HEK293 (cell line): ENCODE measurements around the gene ADAMTS17.

ENCODE experiments used
- CTCF ChIA-PET: fragments of 350-600 bp; formaldehyde crosslinking; extraction: SDS; loops from one replicate; lab custom pipeline; 2021; ENCODE audit warnings: antibody characterized with exemption; lab: Yijun Ruan, JAX
- POLR2A ChIA-PET: fragments of 300-600 bp; formaldehyde crosslinking; extraction: SDS; loops from one replicate; lab custom pipeline; 2020; ENCODE audit warnings: antibody characterized with exemption, inconsistent platforms; lab: Yijun Ruan, JAX
- H3K27ac ChIP-seq: fragments of 200-500 bp; sonication (Bioruptor generic); 2 replicates; pipeline ENCODE4 v1.5.1; 2014; ENCODE audit warnings: low read depth, low read length, control low read depth, inconsistent platforms; ENCODE audit errors: extremely low read depth
- H3K36me3 ChIP-seq, 2 experiments: fragments of 200-500 bp in 1 of 2; sonication (Bioruptor generic) in 1 of 2; 1 replicate in 1 of 2; 2 replicates in 1 of 2; pipeline ENCODE4 v1.5.1; 2014 to 2017; ENCODE audit warnings: inconsistent platforms in 2 of 2, low read length in 2 of 2; ENCODE audit not compliant: control insufficient read depth in 2 of 2, insufficient read depth in 1 of 2
- H3K4me1 ChIP-seq: fragments of 200-500 bp; sonication (Bioruptor generic); 2 replicates; pipeline ENCODE4 v1.5.1; 2014; ENCODE audit warnings: mild to moderate bottlenecking, low read length, inconsistent platforms; ENCODE audit not compliant: control insufficient read depth, insufficient read depth
- H3K4me3 ChIP-seq: 2 replicates; pipeline ENCODE4 v1.5.1; 2011; ENCODE audit warnings: low read depth, mild to moderate bottlenecking, control low read depth, low read length, moderate library complexity
- H3K9me3 ChIP-seq: fragments of 200-500 bp; sonication (Bioruptor generic); 2 replicates; pipeline ENCODE4 v1.5.1; 2014; ENCODE audit warnings: low read depth, low read length, inconsistent platforms; ENCODE audit not compliant: control insufficient read depth, insufficient read depth
- GLI2 ChIP-seq: fragments of 450-650 bp; formaldehyde crosslinking; IDR thresholded peaks from 2 replicates; pipeline ENCODE4; 2017; ENCODE audit warnings: missing biosample characterization, missing genetic modification characterization, low read depth, borderline replicate concordance
- GLIS1 ChIP-seq: fragments of 450-650 bp; formaldehyde crosslinking; IDR thresholded peaks from 2 replicates; pipeline ENCODE4 v1.5.1; 2016; ENCODE audit warnings: missing biosample characterization, missing genetic modification characterization
- HOXD13 ChIP-seq: sonication (generic); formaldehyde crosslinking; IDR thresholded peaks from 2 replicates; pipeline ENCODE4 v1.8.0; 2022; ENCODE audit warnings: missing genetic modification reagents, borderline replicate concordance
- KLF1 ChIP-seq: fragments of 450-650 bp; formaldehyde crosslinking; IDR thresholded peaks from 2 replicates; pipeline ENCODE4 v1.5.1; 2016; ENCODE audit warnings: missing biosample characterization, missing genetic modification characterization
- KLF9 ChIP-seq: fragments of 450-650 bp; formaldehyde crosslinking; IDR thresholded peaks from 2 replicates; pipeline ENCODE4 v1.5.1; 2016; ENCODE audit warnings: missing biosample characterization, missing genetic modification characterization, low read depth
- PATZ1 ChIP-seq: fragments of 450-650 bp; formaldehyde crosslinking; IDR thresholded peaks from 2 replicates; pipeline ENCODE4 v1.5.1; 2016; ENCODE audit warnings: missing biosample characterization, missing genetic modification characterization
- SETDB1 ChIP-seq: IDR thresholded peaks from one replicate; pipeline ENCODE4 v1.6.1; 2017; ENCODE audit warnings: mild to moderate bottlenecking, low read length, moderate library complexity, mixed read lengths; ENCODE audit not compliant: insufficient read length
- SP2 ChIP-seq: fragments of 450-650 bp; formaldehyde crosslinking; IDR thresholded peaks from 2 replicates; pipeline ENCODE4 v1.5.1; 2016; ENCODE audit warnings: missing biosample characterization, missing genetic modification characterization
- SP3 ChIP-seq: fragments of 450-650 bp; formaldehyde crosslinking; IDR thresholded peaks from 2 replicates; pipeline ENCODE4 v1.5.1; 2016; ENCODE audit warnings: missing biosample characterization, missing genetic modification characterization
- ZBTB17 ChIP-seq: fragments of 450-650 bp; formaldehyde crosslinking; IDR thresholded peaks from 2 replicates; pipeline ENCODE4 v1.5.1; 2016; ENCODE audit warnings: missing biosample characterization, missing genetic modification characterization
- ZNF133 ChIP-seq: fragments of 450-650 bp; formaldehyde crosslinking; IDR thresholded peaks from 2 replicates; pipeline ENCODE4 v1.5.1; 2016; ENCODE audit warnings: missing biosample characterization, missing genetic modification characterization
- ZNF16 ChIP-seq: fragments of 450-650 bp; formaldehyde crosslinking; IDR thresholded peaks from 2 replicates; pipeline ENCODE4 v1.5.1; 2016; ENCODE audit warnings: low read depth, missing biosample characterization, missing genetic modification characterization
- ZNF24 ChIP-seq: fragments of 450-650 bp; formaldehyde crosslinking; IDR thresholded peaks from 2 replicates; pipeline ENCODE4 v1.5.1; 2016; ENCODE audit warnings: missing biosample characterization, missing genetic modification characterization
- ZNF324 ChIP-seq: fragments of 450-650 bp; formaldehyde crosslinking; IDR thresholded peaks from 2 replicates; pipeline ENCODE4 v1.5.1; 2016; ENCODE audit warnings: missing biosample characterization, missing genetic modification characterization
- ZNF341 ChIP-seq: fragments of 450-650 bp; formaldehyde crosslinking; IDR thresholded peaks from 2 replicates; pipeline ENCODE4; 2016; ENCODE audit warnings: low read depth, missing biosample characterization, missing genetic modification characterization
- ZNF350 ChIP-seq: fragments of 450-650 bp; formaldehyde crosslinking; IDR thresholded peaks from 2 replicates; pipeline ENCODE4 v1.5.0; 2017; ENCODE audit warnings: missing biosample characterization, mild to moderate bottlenecking, missing genetic modification characterization
- ZNF366 ChIP-seq: fragments of 450-650 bp; formaldehyde crosslinking; conservative IDR thresholded peaks from 2 replicates; pipeline ENCODE4 v1.5.1; 2016; ENCODE audit warnings: missing biosample characterization, missing genetic modification characterization
- ZNF426 ChIP-seq: fragments of 450-650 bp; formaldehyde crosslinking; IDR thresholded peaks from 2 replicates; pipeline ENCODE4 v1.5.1; 2017; ENCODE audit warnings: missing biosample characterization, missing genetic modification characterization, mild to moderate bottlenecking, inconsistent platforms, moderate library complexity
- ZNF610 ChIP-seq: fragments of 450-650 bp; formaldehyde crosslinking; IDR thresholded peaks from 2 replicates; pipeline ENCODE4 v1.5.1; 2016; ENCODE audit warnings: missing biosample characterization, missing genetic modification characterization, borderline replicate concordance
- ZNF658 ChIP-seq: fragments of 450-650 bp; formaldehyde crosslinking; IDR thresholded peaks from 2 replicates; pipeline ENCODE4; 2016; ENCODE audit warnings: missing biosample characterization, missing genetic modification characterization
- ZNF704 ChIP-seq: fragments of 450-650 bp; formaldehyde crosslinking; IDR thresholded peaks from 2 replicates; pipeline ENCODE4 v1.5.1; 2016; ENCODE audit warnings: missing biosample characterization, missing genetic modification characterization
- ZNF843 ChIP-seq: fragments of 450-650 bp; formaldehyde crosslinking; IDR thresholded peaks from 2 replicates; pipeline ENCODE4 v1.5.1; 2016; ENCODE audit warnings: missing biosample characterization, missing genetic modification characterization
- TF ChIP-seq, protein P1 (sequence below): fragments of 450-650 bp; formaldehyde crosslinking; IDR thresholded peaks from 2 replicates; pipeline ENCODE4 v1.5.1; 2016; ENCODE audit warnings: missing biosample characterization, missing genetic modification characterization
- TF ChIP-seq, protein P2 (sequence below): fragments of 450-650 bp; formaldehyde crosslinking; optimal IDR thresholded peaks from 2 replicates; pipeline ENCODE3; 2016; ENCODE audit warnings: missing biosample characterization, mild to moderate bottlenecking, missing genetic modification characterization
- TF ChIP-seq, protein P3 (sequence below): fragments of 450-650 bp; formaldehyde crosslinking; IDR thresholded peaks from 2 replicates; pipeline ENCODE4 v1.5.1; 2017; ENCODE audit warnings: missing biosample characterization, missing genetic modification characterization
- TF ChIP-seq, protein P4 (sequence below): fragments of 450-650 bp; formaldehyde crosslinking; IDR thresholded peaks from 2 replicates; pipeline ENCODE4 v1.5.1; 2016; ENCODE audit warnings: missing biosample characterization, missing genetic modification characterization

The ADAMTS17 gene

DNA sequence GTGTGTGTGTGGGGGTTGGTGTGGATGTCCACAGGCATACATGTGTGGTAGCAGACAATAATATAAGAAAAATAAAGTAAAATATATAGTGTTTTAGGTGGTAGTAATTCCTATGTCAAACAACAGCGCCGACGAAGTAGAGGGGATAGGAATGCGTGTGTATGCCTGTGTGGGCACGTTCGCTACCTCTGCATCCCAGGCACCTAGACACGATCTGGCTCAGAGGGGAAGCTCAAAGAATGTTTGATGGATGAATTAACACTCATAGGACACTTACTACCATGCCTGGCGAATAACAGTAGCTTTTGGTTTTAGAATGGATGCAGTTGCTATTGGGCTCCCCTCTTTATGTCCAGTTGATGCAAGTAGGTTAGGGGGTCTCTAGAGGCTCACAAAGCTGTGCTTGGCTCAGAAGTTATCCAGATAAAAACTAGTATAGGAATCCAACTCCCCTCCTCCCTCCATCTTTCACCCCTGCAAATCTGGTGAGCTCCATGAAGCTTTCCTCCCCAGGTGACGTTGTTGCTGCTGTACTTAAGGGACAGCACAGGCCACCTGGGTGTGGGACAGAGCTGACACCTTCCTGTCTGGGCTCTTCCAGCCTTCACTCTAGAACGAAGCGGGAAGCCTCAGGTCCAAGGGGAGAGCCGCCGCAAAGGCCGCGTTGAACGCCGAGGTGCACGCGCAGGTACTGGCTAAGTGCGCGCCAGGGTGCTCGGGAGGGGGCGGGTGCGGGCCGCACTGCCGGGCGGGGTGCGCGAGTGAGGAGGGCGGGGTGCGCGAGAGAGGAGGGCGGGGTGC, 415.9 kb downstream of the ADAMTS17 start:
- POLR2A ChIA-PET: interaction anchor here (1.3 kb wide), 1 partner anchor 676 kb away, joined by 3 read pairs; the partner anchor contains the start of genes ASB7 and LINS1
- no peaks in the 10 kb centered on the region; the same call in 1 of the 2 replicates for H3K4me1 ChIP-seq
- no peak overlapping the region for H3K27ac ChIP-seq
- CTCF ChIA-PET: interaction anchor here (0.5 to 1.7 kb wide), 4 partner anchors 36 to 413 kb away, joined by 3 to 5 read pairs (median 4); no protein-coding TSS in a partner anchor
- no peaks in the 10 kb centered on the region for H3K9me3 ChIP-seq
- no peak for TF ChIP-seq ZNF24 (tag by site-specific recombination)
- TF ChIP-seq ZNF843 (tag by site-specific recombination): no peak
- TF ChIP-seq ZNF324 (tag by site-specific recombination): no peak
- TF ChIP-seq GLIS1 (tag by site-specific recombination): no peak
- TF ChIP-seq ZNF16: no peak
- no peak for TF ChIP-seq SETDB1
- peak; percentile 51 for TF ChIP-seq ZNF366 (tag by site-specific recombination)
- no peak for TF ChIP-seq ZNF133 (tag by site-specific recombination)
- TF ChIP-seq, protein P1, sequence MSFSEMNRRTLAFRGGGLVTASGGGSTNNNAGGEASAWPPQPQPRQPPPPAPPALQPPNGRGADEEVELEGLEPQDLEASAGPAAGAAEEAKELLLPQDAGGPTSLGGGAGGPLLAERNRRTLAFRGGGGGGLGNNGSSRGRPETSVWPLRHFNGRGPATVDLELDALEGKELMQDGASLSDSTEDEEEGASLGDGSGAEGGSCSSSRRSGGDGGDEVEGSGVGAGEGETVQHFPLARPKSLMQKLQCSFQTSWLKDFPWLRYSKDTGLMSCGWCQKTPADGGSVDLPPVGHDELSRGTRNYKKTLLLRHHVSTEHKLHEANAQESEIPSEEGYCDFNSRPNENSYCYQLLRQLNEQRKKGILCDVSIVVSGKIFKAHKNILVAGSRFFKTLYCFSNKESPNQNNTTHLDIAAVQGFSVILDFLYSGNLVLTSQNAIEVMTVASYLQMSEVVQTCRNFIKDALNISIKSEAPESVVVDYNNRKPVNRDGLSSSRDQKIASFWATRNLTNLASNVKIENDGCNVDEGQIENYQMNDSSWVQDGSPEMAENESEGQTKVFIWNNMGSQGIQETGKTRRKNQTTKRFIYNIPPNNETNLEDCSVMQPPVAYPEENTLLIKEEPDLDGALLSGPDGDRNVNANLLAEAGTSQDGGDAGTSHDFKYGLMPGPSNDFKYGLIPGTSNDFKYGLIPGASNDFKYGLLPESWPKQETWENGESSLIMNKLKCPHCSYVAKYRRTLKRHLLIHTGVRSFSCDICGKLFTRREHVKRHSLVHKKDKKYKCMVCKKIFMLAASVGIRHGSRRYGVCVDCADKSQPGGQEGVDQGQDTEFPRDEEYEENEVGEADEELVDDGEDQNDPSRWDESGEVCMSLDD (tag by site-specific recombination): 0 out of 2 replicates have a peak, but pooled peaks have one; percentile 33
- TF ChIP-seq ZNF610 (tag by site-specific recombination): no peak
- TF ChIP-seq, protein P2, sequence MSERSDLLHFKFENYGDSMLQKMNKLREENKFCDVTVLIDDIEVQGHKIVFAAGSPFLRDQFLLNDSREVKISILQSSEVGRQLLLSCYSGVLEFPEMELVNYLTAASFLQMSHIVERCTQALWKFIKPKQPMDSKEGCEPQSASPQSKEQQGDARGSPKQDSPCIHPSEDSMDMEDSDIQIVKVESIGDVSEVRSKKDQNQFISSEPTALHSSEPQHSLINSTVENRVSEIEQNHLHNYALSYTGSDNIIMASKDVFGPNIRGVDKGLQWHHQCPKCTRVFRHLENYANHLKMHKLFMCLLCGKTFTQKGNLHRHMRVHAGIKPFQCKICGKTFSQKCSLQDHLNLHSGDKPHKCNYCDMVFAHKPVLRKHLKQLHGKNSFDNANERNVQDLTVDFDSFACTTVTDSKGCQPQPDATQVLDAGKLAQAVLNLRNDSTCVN (tag by site-specific recombination): peak; percentile 61
- peak; percentile 57; the same call in 1 of the 2 replicates for TF ChIP-seq KLF1 (tag by site-specific recombination)
- TF ChIP-seq ZNF341 (tag by site-specific recombination): peak; percentile 42; the same call in 1 of the 2 replicates
- TF ChIP-seq ZNF704: no peak
- TF ChIP-seq SP3 (tag by site-specific recombination): peak; percentile 58
- no peak for TF ChIP-seq ZNF658 (tag by site-specific recombination)
- TF ChIP-seq SP2: peak; percentile 27; the same call in 1 of the 2 replicates
- TF ChIP-seq ZNF350: no peak
- TF ChIP-seq GLI2 (tag by site-specific recombination): no peak
- no peak for TF ChIP-seq HOXD13 (CRISPR knock-in tag)
- peak; percentile 56; the same call in 1 of the 2 replicates for TF ChIP-seq PATZ1 (tag by site-specific recombination)
- TF ChIP-seq, protein P3, sequence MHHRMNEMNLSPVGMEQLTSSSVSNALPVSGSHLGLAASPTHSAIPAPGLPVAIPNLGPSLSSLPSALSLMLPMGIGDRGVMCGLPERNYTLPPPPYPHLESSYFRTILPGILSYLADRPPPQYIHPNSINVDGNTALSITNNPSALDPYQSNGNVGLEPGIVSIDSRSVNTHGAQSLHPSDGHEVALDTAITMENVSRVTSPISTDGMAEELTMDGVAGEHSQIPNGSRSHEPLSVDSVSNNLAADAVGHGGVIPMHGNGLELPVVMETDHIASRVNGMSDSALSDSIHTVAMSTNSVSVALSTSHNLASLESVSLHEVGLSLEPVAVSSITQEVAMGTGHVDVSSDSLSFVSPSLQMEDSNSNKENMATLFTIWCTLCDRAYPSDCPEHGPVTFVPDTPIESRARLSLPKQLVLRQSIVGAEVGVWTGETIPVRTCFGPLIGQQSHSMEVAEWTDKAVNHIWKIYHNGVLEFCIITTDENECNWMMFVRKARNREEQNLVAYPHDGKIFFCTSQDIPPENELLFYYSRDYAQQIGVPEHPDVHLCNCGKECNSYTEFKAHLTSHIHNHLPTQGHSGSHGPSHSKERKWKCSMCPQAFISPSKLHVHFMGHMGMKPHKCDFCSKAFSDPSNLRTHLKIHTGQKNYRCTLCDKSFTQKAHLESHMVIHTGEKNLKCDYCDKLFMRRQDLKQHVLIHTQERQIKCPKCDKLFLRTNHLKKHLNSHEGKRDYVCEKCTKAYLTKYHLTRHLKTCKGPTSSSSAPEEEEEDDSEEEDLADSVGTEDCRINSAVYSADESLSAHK (tag by site-specific recombination): no peak
- TF ChIP-seq, protein P4, sequence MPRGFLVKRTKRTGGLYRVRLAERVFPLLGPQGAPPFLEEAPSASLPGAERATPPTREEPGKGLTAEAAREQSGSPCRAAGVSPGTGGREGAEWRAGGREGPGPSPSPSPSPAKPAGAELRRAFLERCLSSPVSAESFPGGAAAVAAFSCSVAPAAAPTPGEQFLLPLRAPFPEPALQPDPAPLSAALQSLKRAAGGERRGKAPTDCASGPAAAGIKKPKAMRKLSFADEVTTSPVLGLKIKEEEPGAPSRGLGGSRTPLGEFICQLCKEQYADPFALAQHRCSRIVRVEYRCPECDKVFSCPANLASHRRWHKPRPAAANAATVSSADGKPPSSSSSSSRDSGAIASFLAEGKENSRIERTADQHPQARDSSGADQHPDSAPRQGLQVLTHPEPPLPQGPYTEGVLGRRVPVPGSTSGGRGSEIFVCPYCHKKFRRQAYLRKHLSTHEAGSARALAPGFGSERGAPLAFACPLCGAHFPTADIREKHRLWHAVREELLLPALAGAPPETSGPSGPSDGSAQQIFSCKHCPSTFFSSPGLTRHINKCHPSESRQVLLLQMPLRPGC (tag by site-specific recombination): no peak
- TF ChIP-seq ZNF426: no peak
- TF ChIP-seq ZBTB17: 0 out of 2 replicates have a peak, but pooled peaks have one; percentile 19
- no peak for TF ChIP-seq KLF9
- no peaks in the 10 kb centered on the region for H3K36me3 ChIP-seq
- H3K4me3 ChIP-seq: peak overlapping the region; percentile 24
